Measurements from ENCODE around the gene FAM3D. TPM values are rescaled to one million over a fixed set of nuclear protein-coding genes. Genes with fewer than 3 reads are reported as not detected.

The FAM3D gene
- total RNA-seq, 2 donors from 2014 or later = 646 to 707 TPM

DNA sequence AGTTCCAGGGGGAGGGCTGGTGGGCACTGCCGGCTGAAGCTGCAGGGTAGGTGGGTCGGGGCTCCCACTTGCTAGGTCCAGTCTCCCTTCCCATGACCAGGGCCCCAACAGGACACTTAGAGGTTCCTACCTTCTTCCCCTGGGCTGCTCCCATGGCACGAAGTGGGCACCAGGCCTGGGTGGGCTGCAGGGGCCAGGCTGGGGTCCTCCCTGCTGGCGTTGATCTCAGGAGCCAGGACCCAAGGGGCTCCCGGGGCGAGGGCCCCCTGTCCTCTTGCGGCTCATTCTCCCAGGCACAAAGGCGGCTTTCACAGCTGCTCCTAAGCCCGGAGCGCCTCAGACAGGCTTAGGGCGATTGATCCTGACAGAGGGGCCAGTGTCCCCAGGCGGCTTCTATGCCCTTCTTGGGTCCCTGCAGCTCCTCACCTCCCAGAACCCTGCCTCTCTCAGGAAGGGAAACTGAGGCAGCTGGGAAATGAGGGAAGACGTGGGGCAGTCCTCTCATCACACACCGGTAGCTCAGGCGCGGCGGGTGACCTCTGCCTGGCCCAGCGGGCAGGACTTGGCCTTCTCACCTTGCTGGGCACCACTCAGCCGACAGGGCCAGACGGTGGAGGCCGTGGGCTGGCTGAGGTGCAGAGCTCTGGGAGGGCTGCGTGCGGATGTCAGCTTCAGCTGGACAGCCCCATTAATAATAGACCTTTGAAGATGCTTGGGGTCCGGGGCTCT, 39.6 kb downstream of the FAM3D start:
- no peaks in the 10 kb centered on the region for H3K9me3 ChIP-seq
- no peak overlapping the region for H3K27ac ChIP-seq
- H3K9ac ChIP-seq (ENCODE audit: low read depth in 2 of 2, low read length in 2 of 2) = peak overlapping the region in 1 of 2 donors; percentile 65
- H3K36me3 ChIP-seq = no peaks in the 10 kb centered on the region
- DNase-seq = no peak
- no peaks in the 10 kb centered on the region for H3K27me3 ChIP-seq
- intact Hi-C loops (cut with DNase I) = loop anchor here (5.0 kb wide), 1 partner anchor 55 kb away; no protein-coding TSS in a partner anchor
- no peak overlapping the region for H3K4me3 ChIP-seq
- peaks cover 10% of the 10 kb centered on the region for H3K4me1 ChIP-seq
- TF ChIP-seq, protein P1, sequence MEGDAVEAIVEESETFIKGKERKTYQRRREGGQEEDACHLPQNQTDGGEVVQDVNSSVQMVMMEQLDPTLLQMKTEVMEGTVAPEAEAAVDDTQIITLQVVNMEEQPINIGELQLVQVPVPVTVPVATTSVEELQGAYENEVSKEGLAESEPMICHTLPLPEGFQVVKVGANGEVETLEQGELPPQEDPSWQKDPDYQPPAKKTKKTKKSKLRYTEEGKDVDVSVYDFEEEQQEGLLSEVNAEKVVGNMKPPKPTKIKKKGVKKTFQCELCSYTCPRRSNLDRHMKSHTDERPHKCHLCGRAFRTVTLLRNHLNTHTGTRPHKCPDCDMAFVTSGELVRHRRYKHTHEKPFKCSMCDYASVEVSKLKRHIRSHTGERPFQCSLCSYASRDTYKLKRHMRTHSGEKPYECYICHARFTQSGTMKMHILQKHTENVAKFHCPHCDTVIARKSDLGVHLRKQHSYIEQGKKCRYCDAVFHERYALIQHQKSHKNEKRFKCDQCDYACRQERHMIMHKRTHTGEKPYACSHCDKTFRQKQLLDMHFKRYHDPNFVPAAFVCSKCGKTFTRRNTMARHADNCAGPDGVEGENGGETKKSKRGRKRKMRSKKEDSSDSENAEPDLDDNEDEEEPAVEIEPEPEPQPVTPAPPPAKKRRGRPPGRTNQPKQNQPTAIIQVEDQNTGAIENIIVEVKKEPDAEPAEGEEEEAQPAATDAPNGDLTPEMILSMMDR (IDR thresholded peaks at IDR 0.05) = no peak

DNA sequence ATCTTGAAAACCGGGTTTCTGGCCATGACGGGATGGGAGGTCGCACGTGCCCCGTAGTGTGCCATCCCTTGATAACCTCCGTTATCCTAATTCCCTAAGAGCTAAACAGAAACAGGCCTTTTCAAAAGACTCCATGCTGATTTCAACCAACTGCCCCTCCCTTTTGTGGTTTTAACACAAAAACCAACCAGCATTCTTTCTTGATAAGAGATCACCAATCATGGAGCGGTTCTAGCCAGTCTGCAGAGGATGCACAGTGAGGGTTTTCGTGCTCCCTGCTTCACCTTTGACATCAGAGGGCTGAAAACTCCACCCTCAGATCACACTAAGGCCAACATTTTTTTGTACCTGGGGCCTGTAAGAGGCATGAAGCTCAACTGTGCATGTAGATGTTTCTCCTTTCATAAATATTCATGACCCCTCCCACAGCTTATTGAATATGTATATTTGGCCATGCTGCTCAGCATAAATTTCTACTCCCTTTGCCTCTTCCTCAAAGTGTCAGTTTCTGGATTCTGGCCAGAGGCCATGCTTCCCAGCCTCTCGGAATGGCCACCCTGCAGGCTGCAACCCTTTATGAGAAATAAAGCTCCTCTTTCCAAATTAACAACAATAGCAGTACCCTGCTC, 41.3 kb downstream of the FAM3D start:
- peaks cover 10% of the 10 kb centered on the region for H3K4me1 ChIP-seq
- TF ChIP-seq, protein P1 (IDR thresholded peaks at IDR 0.05) = no peak
- no peak overlapping the region for H3K27ac ChIP-seq
- intact Hi-C loops (cut with DNase I) = loop anchor here (5.0 kb wide), 1 partner anchor 53 kb away; no protein-coding TSS in a partner anchor
- no peaks in the 10 kb centered on the region for H3K36me3 ChIP-seq
- DNase-seq = no peak
- no peak overlapping the region for H3K4me3 ChIP-seq
- no peak overlapping the region for H3K9ac ChIP-seq (ENCODE audit: low read depth in 2 of 2, low read length in 2 of 2)
- no peaks in the 10 kb centered on the region for H3K9me3 ChIP-seq
- H3K27me3 ChIP-seq = no peaks in the 10 kb centered on the region

DNA sequence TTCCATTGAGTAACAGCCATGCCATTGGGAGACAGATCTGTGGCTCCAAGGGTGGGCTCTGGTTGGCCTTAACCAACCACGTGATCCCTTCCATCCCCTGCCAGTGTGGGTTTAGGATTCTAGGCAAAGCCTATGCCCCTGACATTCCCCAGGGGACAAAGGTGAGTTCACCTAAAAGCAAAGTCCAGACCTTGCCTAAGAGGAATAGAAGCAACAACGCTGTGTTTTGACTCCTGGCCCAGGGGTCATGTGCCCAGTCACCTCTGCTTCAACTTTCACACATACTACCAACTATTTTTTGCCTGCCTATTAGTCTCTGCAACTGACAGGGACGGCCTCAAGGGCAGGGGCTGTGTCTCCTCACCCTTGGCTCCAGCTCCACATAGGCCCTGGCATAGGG, 42.0 kb downstream of the FAM3D start:
- no peak for DNase-seq
- Histone ChIP-seq H3K36me3 (no peaks in the 10 kb centered on the region), H3K9ac (ENCODE audit: low read depth in 2 of 2, low read length in 2 of 2) (no peak overlapping the region), H3K9me3 (no peaks in the 10 kb centered on the region), H3K27ac (no peak overlapping the region), H3K4me3 (no peak overlapping the region), H3K4me1 (peaks cover 4% of the 10 kb centered on the region), H3K27me3 (no peaks in the 10 kb centered on the region)
- TF ChIP-seq, protein P1 (IDR thresholded peaks at IDR 0.05) = no peak
- intact Hi-C loops (cut with DNase I) = no loop called here

DNA sequence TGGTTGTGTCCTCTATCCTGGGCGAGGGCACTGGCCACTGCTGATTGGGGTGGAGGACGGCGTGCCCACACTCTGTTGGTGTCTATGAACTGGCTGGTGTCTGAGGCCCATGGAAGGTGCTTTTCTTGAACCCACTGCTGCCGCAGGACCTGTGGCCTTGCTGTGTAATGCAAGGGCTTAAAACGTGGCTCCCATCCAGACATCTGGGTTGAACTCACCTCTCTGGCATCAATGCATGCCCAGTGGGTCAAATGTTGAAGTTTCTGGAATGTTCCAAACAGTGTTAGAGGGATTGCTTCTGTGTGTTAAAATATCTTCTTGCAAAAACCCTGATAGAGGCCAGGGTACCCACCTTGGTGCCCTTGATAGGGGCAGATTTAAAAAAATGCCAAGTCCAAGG, 42.6 kb downstream of the FAM3D start:
- intact Hi-C loops (cut with DNase I) = no loop called here
- Histone ChIP-seq H3K9me3 (no peaks in the 10 kb centered on the region), H3K36me3 (no peaks in the 10 kb centered on the region), H3K27me3 (no peaks in the 10 kb centered on the region), H3K27ac (no peak overlapping the region), H3K4me3 (no peak overlapping the region), H3K9ac (ENCODE audit: low read depth in 2 of 2, low read length in 2 of 2) (no peak overlapping the region), H3K4me1 (no peaks in the 10 kb centered on the region)
- no peak for DNase-seq
- TF ChIP-seq, protein P1 (IDR thresholded peaks at IDR 0.05) = no peak

DNA sequence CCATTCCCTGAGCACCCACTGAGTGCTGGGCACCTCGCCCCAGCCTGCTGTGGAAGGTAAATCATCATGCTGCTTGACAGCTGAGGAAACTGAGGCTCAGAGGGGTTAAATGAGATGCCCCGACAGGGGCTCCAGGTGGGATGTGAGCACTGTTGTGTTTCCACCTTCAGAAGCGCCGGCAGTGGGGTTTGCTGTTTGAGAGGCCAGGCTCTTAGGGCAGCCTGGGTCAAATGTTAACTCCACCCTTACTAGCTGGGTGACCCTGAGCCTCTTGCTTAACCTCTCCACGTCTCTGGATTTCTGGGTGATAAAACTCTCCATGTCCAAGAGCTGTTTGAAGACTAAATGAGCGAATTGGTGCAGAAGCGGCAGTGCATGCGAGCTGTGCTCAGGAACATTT, 43.1 kb downstream of the FAM3D start:
- H3K9ac ChIP-seq (ENCODE audit: low read depth in 2 of 2, low read length in 2 of 2) = no peak overlapping the region
- no peak overlapping the region for H3K27ac ChIP-seq
- no peaks in the 10 kb centered on the region for H3K27me3 ChIP-seq
- no peaks in the 10 kb centered on the region for H3K9me3 ChIP-seq
- no peaks in the 10 kb centered on the region for H3K36me3 ChIP-seq
- H3K4me1 ChIP-seq = no peaks in the 10 kb centered on the region
- no peak for DNase-seq
- TF ChIP-seq, protein P1 (IDR thresholded peaks at IDR 0.05) = no peak
- H3K4me3 ChIP-seq = no peak overlapping the region
- intact Hi-C loops (cut with DNase I) = no loop called here
